Loucy (cell line): ENCODE measurements around the gene AJAP1.

ENCODE experiments used
- H2AFZ ChIP-seq: fragments of 200-600 bp; sonication (generic); 2 replicates; pipeline ENCODE4 v1.6.0; 2016; ENCODE audit warnings: antibody characterized with exemption, mild to moderate bottlenecking, low read length, moderate library complexity
- H3F3A ChIP-seq: fragments of 200-600 bp; 2 replicates; pipeline ENCODE4 v1.6.0; 2016; ENCODE audit warnings: antibody characterized with exemption, low read depth, mild to moderate bottlenecking
- H3K27me3 ChIP-seq: fragments of 200-600 bp; sonication (generic); 2 replicates; pipeline ENCODE4 v1.6.1; 2014; ENCODE audit warnings: low read length, mild to moderate bottlenecking; ENCODE audit not compliant: insufficient read depth, poor library complexity, severe bottlenecking
- H3K36me3 ChIP-seq: fragments of 200-600 bp; sonication (generic); 2 replicates; pipeline ENCODE4 v1.6.1; 2016; ENCODE audit warnings: low read length; ENCODE audit not compliant: insufficient read depth
- H3K4me1 ChIP-seq: fragments of 200-600 bp; sonication (generic); 2 replicates; pipeline ENCODE4 v1.5.1; 2014; ENCODE audit warnings: low read length, mild to moderate bottlenecking; ENCODE audit not compliant: insufficient read depth, poor library complexity, severe bottlenecking
- H3K4me2 ChIP-seq: fragments of 200-600 bp; sonication (generic); 2 replicates; pipeline ENCODE4 v1.6.0; 2014; ENCODE audit warnings: antibody characterized with exemption, low read length, low read depth, mild to moderate bottlenecking; ENCODE audit not compliant: poor library complexity, severe bottlenecking
- H3K4me3 ChIP-seq: fragments of 200-600 bp; sonication (generic); 2 replicates; pipeline ENCODE4 v1.5.1; 2014; ENCODE audit warnings: low read length, mild to moderate bottlenecking, mixed read lengths; ENCODE audit not compliant: poor library complexity, severe bottlenecking
- H3K79me2 ChIP-seq: fragments of 200-600 bp; sonication (generic); 2 replicates; pipeline ENCODE4 v1.6.1; 2014; ENCODE audit warnings: low read length; ENCODE audit not compliant: insufficient read depth
- H3K9ac ChIP-seq: fragments of 200-600 bp; sonication (generic); 2 replicates; pipeline ENCODE4 v1.6.0; 2014; ENCODE audit warnings: mild to moderate bottlenecking, low read depth, low read length, moderate library complexity; ENCODE audit not compliant: poor library complexity, severe bottlenecking
- H3K9me2 ChIP-seq: fragments of 200-600 bp; sonication (generic); replicated peaks from 2 replicates; pipeline ENCODE4 v1.6.1; 2016; ENCODE audit warnings: low read depth, low read length, mixed read lengths
- H3K9me3 ChIP-seq: fragments of 200-600 bp; sonication (generic); 2 replicates; pipeline ENCODE4 v1.6.1; 2014; ENCODE audit warnings: mild to moderate bottlenecking, antibody characterized with exemption, low read length, low read depth; ENCODE audit not compliant: insufficient read depth
- H4K20me1 ChIP-seq: fragments of 200-600 bp; sonication (generic); 2 replicates; pipeline ENCODE4 v1.6.0; 2014; ENCODE audit warnings: antibody characterized with exemption, low read length, mild to moderate bottlenecking; ENCODE audit not compliant: insufficient read depth, poor library complexity, severe bottlenecking
- CTCF ChIP-seq: fragments of 200-600 bp; sonication (generic); conservative IDR thresholded peaks from 2 replicates; pipeline ENCODE4 v1.5.1; 2014; ENCODE audit warnings: mild to moderate bottlenecking, antibody characterized with exemption, low read length
- EZH2phosphoT487 ChIP-seq: fragments of 200-600 bp; IDR thresholded peaks from 2 replicates; pipeline ENCODE4 v1.6.1; 2018; ENCODE audit warnings: antibody characterized with exemption, mild to moderate bottlenecking, moderate library complexity, borderline replicate concordance

The AJAP1 gene

GRCh38 chr1:4716406-4716805 is 62.0 kb downstream of the AJAP1 start:
- TF ChIP-seq CTCF (no peak), EZH2phosphoT487 (no peak)
- H3K9me2 ChIP-seq = no peaks in the 10 kb centered on the region
- no peaks in the 10 kb centered on the region for H3K4me1 ChIP-seq
- H3K27me3 ChIP-seq = no peaks in the 10 kb centered on the region
- H4K20me1 ChIP-seq = no peaks in the 10 kb centered on the region
- H3K9ac ChIP-seq = no peak overlapping the region
- H3K79me2 ChIP-seq = no peaks in the 10 kb centered on the region
- H3K9me3 ChIP-seq = peaks cover 13% of the 10 kb centered on the region; the same call in 1 of the 2 replicates
- H2AFZ ChIP-seq = no peak overlapping the region
- H3K4me3 ChIP-seq = no peak overlapping the region
- H3K36me3 ChIP-seq = no peaks in the 10 kb centered on the region
- no peaks in the 10 kb centered on the region for H3F3A ChIP-seq
- H3K4me2 ChIP-seq = no peak overlapping the region

- no peaks in the 10 kb centered on the region for H4K20me1 ChIP-seq
- no peak overlapping the region for H2AFZ ChIP-seq
- H3K4me2 ChIP-seq = no peak overlapping the region
- no peaks in the 10 kb centered on the region for H3K4me1 ChIP-seq
- H3K9me3 ChIP-seq = peaks cover 16% of the 10 kb centered on the region; the same call in 1 of the 2 replicates
- H3K9me2 ChIP-seq = no peaks in the 10 kb centered on the region
- no peak overlapping the region for H3K4me3 ChIP-seq
- no peaks in the 10 kb centered on the region for H3K36me3 ChIP-seq
- H3K9ac ChIP-seq = no peak overlapping the region
- no peaks in the 10 kb centered on the region for H3K79me2 ChIP-seq
- TF ChIP-seq EZH2phosphoT487 = no peak
- no peak for TF ChIP-seq CTCF
- H3K27me3 ChIP-seq = no peaks in the 10 kb centered on the region
- no peaks in the 10 kb centered on the region for H3F3A ChIP-seq
Observed at GRCh38 chr1:4718071-4718470, 63.7 kb downstream of the AJAP1 start.

- no peaks in the 10 kb centered on the region for H3K27me3 ChIP-seq
- H3K79me2 ChIP-seq = no peaks in the 10 kb centered on the region
- TF ChIP-seq EZH2phosphoT487 = no peak
- TF ChIP-seq CTCF = no peak
- H3F3A ChIP-seq = no peaks in the 10 kb centered on the region
- no peak overlapping the region for H3K4me3 ChIP-seq
- no peak overlapping the region for H3K9ac ChIP-seq
- H3K9me3 ChIP-seq = peaks cover 17% of the 10 kb centered on the region; the same call in 1 of the 2 replicates
- H3K9me2 ChIP-seq = no peaks in the 10 kb centered on the region
- H3K4me2 ChIP-seq = no peak overlapping the region
- no peaks in the 10 kb centered on the region for H3K36me3 ChIP-seq
- no peak overlapping the region for H2AFZ ChIP-seq
- no peaks in the 10 kb centered on the region for H3K4me1 ChIP-seq
- H4K20me1 ChIP-seq = no peaks in the 10 kb centered on the region
Observed at GRCh38 chr1:4723106-4723505, 68.7 kb downstream of the AJAP1 start.
